GM18873 (cell line): Measurements from ENCODE around the gene GATA1.

Experiments used
- ATAC-seq: cut with Tn5 transposase; IDR thresholded peaks from one replicate; pipeline ENCODE4 v1.9.1; 2021; ENCODE audit warnings: mild to moderate bottlenecking, moderate library complexity, moderate number of reproducible peaks; ENCODE audit not compliant: unreplicated experiment, low FRiP score

The GATA1 gene

GRCh38 chrX:48786341-48786800 lies at the start of gene GATA1:
Gene GATA1, plus strand, starts transcription at chrX:48786590. Its CDS starts 4,520 bp downstream, at chrX:48791110.
- ATAC-seq: no peak

GRCh38 chrX:48736878-48737212 lies 49.5 kb upstream of the GATA1 start:
- ATAC-seq: no peak

- ATAC-seq: peak; percentile 97
Observed at GRCh38 chrX:48737213-48737938, 49.0 kb upstream of the GATA1 start.

GRCh38 chrX:48737940-48738339 lies 48.5 kb upstream of the GATA1 start:
- no peak for ATAC-seq

GRCh38 chrX:48741834-48742233 lies 44.6 kb upstream of the GATA1 start:
- ATAC-seq: no peak

- ATAC-seq: no peak
Observed at GRCh38 chrX:48745222-48745621, 41.2 kb upstream of the GATA1 start.

GRCh38 chrX:48747415-48748016 lies 38.9 kb upstream of the GATA1 start:
- no peak for ATAC-seq

- no peak for ATAC-seq
Observed at GRCh38 chrX:48749182-48749581, 37.2 kb upstream of the GATA1 start.

- ATAC-seq: no peak
Observed at GRCh38 chrX:48751343-48751742, 35.0 kb upstream of the GATA1 start.

GRCh38 chrX:48752498-48752897 lies 33.9 kb upstream of the GATA1 start:
- ATAC-seq: no peak

GRCh38 chrX:48753708-48754228 lies 32.6 kb upstream of the GATA1 start:
- ATAC-seq: no peak

GRCh38 chrX:48754238-48754637 lies 32.2 kb upstream of the GATA1 start:
- ATAC-seq: no peak

- no peak for ATAC-seq
Observed at GRCh38 chrX:48761674-48762471, 24.5 kb upstream of the GATA1 start, which contains the start of gene GLOD5. Gene GLOD5, plus strand, starts transcription at chrX:48761747. Its CDS starts 44 bp downstream, at chrX:48761791.

GRCh38 chrX:48769230-48769629 lies 17.2 kb upstream of the GATA1 start:
- ATAC-seq: no peak

- no peak for ATAC-seq
Observed at GRCh38 chrX:48770296-48770695, 16.1 kb upstream of the GATA1 start.

- ATAC-seq: no peak
Observed at GRCh38 chrX:48772602-48773001, 13.8 kb upstream of the GATA1 start.

- no peak for ATAC-seq
Observed at GRCh38 chrX:48776818-48777439, 9.5 kb upstream of the GATA1 start.

- ATAC-seq: no peak
Observed at GRCh38 chrX:48779399-48779798, 7.0 kb upstream of the GATA1 start.

- ATAC-seq: no peak
Observed at GRCh38 chrX:48781705-48782104, 4.7 kb upstream of the GATA1 start.

GRCh38 chrX:48782216-48782615 lies 4.2 kb upstream of the GATA1 start:
- no peak for ATAC-seq

GRCh38 chrX:48782795-48783194 lies 3.6 kb upstream of the GATA1 start:
- no peak for ATAC-seq
